T-helper 1 cell treated with Interleukin-12 subunit alpha and Interleukin-12 subunit beta and Interleukin-4 antibody, amounts not matched to agents 30 ng/mL and 1 ng/mL, for 36 hours (primary cell): ENCODE measurements around the gene SLC1A3. TPM values are rescaled to one million over a fixed set of nuclear protein-coding genes. Genes with fewer than 3 reads are reported as not detected.
"Not testable (repeated sequence)": the region's sequence is repeated elsewhere in the genome, so short reads cannot be mapped to it uniquely, and the experiment has no call there.

ENCODE experiments used
- intact Hi-C: fragments of 100-400 bp; cut with micrococcal nuclease; formaldehyde crosslinking; loops from one replicate; pipeline ENCODE4 v1.15.1; 2024
- total RNA-seq: library from RNA; stranded (reverse); gene quantifications from 2 replicates; pipeline ENCODE4 v1.2.3, GENCODE V29; 2022

The SLC1A3 gene
- not detected in 2 replicates for total RNA-seq

- intact Hi-C loops, result no loop called here
Observed at GRCh38 chr5:36606428-36607113, at the start of gene SLC1A3. Gene SLC1A3, plus strand, starts transcription at chr5:36606606. Its CDS starts 1,818 bp downstream, at chr5:36608424.

DNA sequence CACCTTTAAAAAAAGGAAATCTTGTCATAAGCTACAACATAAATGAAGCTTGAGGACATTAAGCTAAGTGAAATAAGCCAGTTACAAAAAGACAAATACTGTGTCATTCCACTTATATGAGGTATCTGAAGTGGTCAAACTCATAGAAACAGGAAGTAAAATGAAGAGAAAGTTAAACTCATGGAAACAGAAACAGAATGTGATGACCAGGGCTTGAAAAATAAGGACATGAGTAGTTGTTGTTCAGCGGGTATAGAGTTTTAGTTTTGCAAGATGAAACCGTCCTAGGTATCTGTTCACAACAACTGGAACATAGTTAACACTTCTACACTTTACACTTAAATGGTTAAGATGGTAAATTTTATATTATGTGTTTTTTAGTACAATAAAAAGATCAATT lies 47.8 kb upstream of the SLC1A3 start:
- intact Hi-C loops, result no loop called here

DNA sequence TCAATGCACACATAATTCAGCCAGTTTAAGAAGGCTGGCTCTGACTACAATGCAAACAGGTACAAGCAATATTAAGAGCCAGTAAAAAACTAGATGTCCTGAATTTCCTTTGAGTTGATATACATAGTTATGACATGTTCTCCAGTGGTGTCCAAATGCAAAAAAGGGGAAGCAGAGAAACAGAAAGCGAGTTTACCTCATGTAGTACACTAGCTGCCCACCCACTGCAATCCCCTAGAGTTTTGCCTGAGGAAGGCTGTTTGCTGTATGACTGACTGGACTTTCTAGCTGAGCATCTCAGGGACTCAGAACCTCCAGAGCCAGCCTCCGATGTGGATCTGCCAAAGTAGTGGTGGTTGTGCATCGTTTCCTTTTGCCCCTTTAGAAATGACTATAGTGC lies 44.8 kb upstream of the SLC1A3 start:
- intact Hi-C loops, result no loop called here

DNA sequence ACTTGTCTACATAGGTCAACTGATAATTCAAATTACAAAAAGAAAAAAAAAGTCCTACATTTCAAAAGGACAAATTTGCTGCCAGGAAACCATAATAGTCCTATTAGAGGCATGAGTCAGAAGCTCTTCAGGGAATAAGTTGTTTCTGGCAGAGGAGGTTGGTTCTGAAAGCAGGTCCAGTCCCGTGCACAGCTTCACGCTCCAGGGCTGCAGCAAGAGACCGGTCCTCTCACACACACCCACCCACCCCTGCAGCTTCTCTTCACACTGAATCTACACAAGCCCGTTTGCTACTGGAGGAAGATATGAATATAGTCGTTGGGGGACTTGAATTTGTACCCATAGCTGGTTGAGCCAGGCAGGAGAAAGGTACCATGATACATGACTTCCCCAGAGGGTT lies 36.9 kb upstream of the SLC1A3 start:
- intact Hi-C loops, result no loop called here

DNA sequence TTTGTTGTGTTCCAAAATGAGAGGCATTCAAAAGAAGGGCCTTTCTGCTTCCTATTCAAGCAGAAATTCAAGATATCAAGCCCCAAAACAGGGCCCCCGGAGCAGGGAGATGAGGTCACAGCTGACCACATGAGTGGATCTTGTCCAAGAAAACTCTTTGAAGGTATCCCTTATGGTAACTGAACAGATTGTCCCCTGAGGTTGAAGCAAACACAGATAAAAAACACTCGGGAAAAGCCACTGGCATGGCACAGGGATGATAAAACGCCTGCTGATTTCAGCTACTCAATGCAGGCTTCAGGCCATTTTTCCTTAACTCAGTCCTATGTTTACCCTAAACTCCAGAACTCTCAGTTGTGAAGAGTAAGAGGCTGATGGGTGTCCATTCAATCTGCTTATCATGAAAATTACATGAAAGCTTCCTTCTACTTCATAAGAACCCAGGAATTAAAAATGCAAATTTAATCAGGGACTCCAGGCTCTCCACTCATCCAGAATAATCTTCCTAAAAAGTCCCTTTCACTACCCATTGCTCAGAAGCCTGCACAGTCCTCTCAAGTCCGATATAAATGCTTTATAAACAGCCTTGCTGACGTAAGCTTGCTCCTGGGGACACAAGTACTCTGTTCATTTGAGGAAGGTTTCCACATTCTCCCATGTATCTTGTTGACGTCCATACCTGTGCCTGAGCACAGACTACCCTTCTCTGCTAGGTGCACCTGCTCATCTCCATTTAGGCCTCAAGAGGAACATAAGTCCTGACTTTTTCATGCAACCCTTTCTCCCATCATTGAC lies 35.9 kb upstream of the SLC1A3 start:
- intact Hi-C loops, result no loop called here

DNA sequence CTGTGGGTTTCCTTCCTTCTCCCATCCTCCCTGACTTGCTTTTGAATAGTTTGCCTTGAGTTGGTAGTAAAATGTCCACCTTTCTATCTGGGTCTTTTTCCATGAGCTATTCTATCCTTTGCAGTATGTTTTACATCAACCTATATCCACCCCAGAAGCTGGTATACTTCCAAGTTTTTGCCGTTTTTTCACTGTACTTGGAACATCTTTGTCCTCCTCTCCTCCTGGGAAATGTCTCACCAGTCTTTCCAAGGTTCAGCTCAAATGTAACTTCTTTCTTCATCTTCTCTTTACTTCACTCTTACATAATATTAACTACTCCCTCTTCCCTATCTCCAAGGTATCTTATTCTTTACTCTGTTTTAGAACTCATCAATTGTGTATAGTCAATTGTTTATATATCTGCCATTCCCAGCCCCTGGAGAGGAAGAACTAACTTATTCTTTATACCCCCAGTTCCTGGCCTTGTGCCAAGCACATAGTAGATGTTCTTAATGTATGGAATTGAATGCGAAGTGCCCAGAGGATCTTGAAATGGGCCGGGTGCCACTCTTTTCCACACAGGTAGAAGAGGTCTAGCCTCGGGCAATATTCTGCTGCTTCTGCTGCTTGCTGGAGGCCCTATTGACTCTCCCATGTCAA lies 34.9 kb upstream of the SLC1A3 start:
- intact Hi-C loops, result no loop called here

GRCh38 chr5:36573438-36573837 lies 33.0 kb upstream of the SLC1A3 start:
- intact Hi-C loops, result no loop called here

DNA sequence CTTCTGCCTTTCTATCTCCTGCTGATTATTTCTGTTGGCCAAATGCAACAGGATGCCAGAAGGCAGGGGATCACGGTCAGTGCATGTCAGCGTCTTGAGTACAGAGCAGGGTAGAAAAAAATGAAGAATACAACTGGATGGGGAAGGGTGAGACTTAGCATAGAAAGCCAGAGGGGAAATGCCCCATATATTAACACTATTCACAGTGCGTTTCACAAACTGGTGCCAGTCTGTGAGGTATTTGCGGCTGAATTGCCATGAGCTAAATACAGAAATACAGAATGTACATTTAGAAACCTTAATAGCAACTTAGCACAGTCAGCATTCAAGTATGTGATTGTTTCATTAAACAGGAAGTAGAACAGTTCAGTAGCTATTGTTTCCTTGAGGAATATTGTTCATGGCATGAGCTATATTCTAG lies 31.0 kb upstream of the SLC1A3 start:
- intact Hi-C loops, result no loop called here

DNA sequence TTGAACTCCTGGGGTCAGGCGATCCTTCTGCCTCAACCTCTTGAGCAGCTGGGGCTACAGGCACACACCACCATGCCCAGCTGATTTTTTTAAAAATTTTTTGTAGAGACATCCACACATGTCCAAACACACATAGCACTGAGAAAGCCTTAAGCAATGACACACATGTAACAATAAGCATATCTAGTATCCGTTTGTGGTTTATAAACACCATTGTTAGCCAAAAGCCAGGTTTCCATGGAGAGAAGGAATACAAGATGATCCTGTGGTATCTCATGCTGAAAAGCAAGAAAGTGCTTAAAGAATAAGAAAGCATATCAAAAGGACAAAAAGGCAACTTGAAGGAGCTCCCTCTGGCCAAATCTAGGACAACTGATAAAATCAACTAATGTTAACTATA lies 29.7 kb upstream of the SLC1A3 start:
- intact Hi-C loops, result no loop called here

DNA sequence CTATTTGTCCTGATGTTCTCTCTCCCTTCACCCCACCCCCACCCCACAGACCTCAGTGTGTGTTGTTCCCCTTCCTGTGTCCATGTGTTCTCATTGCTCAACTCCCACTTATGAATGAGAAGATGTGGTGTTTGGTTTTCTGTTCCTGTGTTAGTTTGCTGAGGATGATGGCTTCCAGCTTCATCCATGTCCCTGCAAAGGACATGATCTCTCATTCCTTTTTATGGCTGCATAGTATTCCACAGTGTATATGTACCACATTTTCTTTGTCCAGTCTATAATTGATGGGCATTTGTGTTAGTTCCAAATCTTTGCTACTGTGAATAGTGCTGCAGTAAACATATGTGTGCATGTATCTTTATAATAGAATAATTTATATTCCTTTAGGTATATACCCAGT lies 26.5 kb upstream of the SLC1A3 start:
- intact Hi-C loops, result not testable (repeated sequence)

GRCh38 chr5:36581070-36581469 lies 25.3 kb upstream of the SLC1A3 start:
- intact Hi-C loops, result no loop called here

- intact Hi-C loops, result no loop called here
Observed at GRCh38 chr5:36584009-36584875, 22.2 kb upstream of the SLC1A3 start.

GRCh38 chr5:36585701-36586100 lies 20.7 kb upstream of the SLC1A3 start:
- intact Hi-C loops, result no loop called here

- intact Hi-C loops, result no loop called here
Observed at GRCh38 chr5:36587354-36587753, 19.1 kb upstream of the SLC1A3 start.

DNA sequence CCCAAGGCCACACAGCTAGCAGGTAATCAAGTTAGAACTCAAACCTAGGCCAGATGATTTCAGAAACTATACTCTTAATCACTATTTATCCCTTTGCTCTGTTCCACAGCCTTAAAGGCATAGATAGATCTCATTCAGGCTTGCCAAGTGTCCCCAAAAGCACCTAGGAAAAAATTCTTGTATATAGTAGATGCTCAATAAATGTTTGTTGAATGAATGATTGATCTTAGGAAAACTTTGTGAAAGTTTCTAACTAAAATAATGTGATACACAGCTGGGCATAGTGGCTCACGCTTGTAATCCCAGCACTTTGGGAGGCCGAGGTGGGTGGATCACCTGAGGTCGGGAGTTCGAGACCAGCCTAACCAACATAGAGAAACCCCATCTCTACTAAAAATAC lies 16.7 kb upstream of the SLC1A3 start:
- intact Hi-C loops, result not testable (repeated sequence)

GRCh38 chr5:36590513-36591286 lies 15.7 kb upstream of the SLC1A3 start:
- intact Hi-C loops, result no loop called here

GRCh38 chr5:36593867-36594266 lies 12.5 kb upstream of the SLC1A3 start:
- intact Hi-C loops, result no loop called here

- intact Hi-C loops, result no loop called here
Observed at GRCh38 chr5:36596247-36596646, 10.2 kb upstream of the SLC1A3 start.

GRCh38 chr5:36596756-36597155 lies 9.7 kb upstream of the SLC1A3 start:
- intact Hi-C loops, result no loop called here

DNA sequence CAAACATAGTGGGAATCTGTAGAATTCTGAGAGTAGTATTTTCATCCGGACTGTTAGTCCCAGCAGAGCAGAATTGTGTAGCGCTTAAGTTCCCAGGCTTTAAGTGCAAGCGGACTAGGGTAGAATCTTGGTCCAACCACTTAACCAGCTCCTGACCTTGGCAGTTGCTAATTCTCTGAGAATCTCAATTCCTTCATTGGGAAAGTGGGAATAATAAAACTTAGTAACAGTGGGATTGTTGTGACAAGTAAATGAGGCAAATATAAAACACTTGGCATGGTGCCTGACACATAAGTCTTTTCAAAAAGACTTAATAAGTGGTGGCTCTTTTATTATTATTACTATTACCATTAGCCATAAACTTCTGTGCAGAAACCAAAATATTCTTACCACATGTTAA lies 8.4 kb upstream of the SLC1A3 start:
- intact Hi-C loops, result no loop called here
